H1 (cell line): ENCODE measurements around the gene CDV3. TPM values are rescaled to one million over a fixed set of nuclear protein-coding genes. Genes with fewer than 3 reads are reported as not detected.

ENCODE experiments used
- BRCA1 ChIP-seq: IDR thresholded peaks from 2 replicates; pipeline ENCODE4 v1.6.1; 2012; ENCODE audit warnings: low read depth, low read length, improper control_type of control experiment
- EGR1 ChIP-seq: IDR thresholded peaks from 2 replicates; pipeline ENCODE4 v1.6.1; 2011; ENCODE audit warnings: low read depth, low read length, borderline replicate concordance
- JUND ChIP-seq: IDR thresholded peaks from 2 replicates; pipeline ENCODE4 v1.6.1; 2011; ENCODE audit warnings: mild to moderate bottlenecking, improper control_type of control experiment, low read length
- KDM4A ChIP-seq: IDR thresholded peaks from one replicate; pipeline ENCODE4 v1.7.1; 2012; ENCODE audit warnings: low read depth, mild to moderate bottlenecking, moderate library complexity, low read length, inconsistent platforms; ENCODE audit not compliant: severe bottlenecking
- NANOG ChIP-seq: IDR thresholded peaks from 2 replicates; pipeline ENCODE4 v1.6.1; 2011; ENCODE audit warnings: low read length, low read depth, mild to moderate bottlenecking, inconsistent platforms; ENCODE audit not compliant: insufficient read depth, poor library complexity, severe bottlenecking
- RXRA ChIP-seq: IDR thresholded peaks from 2 replicates; pipeline ENCODE4 v1.6.1; 2011; ENCODE audit warnings: low read depth, mild to moderate bottlenecking, low read length, moderate library complexity; ENCODE audit not compliant: insufficient read depth
- SUZ12 ChIP-seq: fragments of 200-600 bp; sonication (generic); IDR thresholded peaks from 2 replicates; pipeline ENCODE4 v1.6.1; 2012; ENCODE audit warnings: mild to moderate bottlenecking, inconsistent platforms, low read length, moderate library complexity, mixed read lengths
- polyA plus RNA-seq, 7 experiments: library from polyadenylated mRNA; depleted of rRNA in 3 of 7; stranded (reverse) in 5 of 7; unstranded in 2 of 7; fragments of >200 nt in 5 of 7; fragments of 200-250 nt in 2 of 7; gene quantifications; 1 replicate in 5 of 7; 2 replicates in 1 of 7; 4 replicates in 1 of 7; pipeline versions ENCODE4 v1.2.1 to v1.2.3, GENCODE V29; 2011 to 2013; ENCODE audit warnings: missing spikeins in 2 of 7, mixed read lengths in 2 of 7
- total RNA-seq: library from RNA; stranded (reverse); fragmentation: NEBNext Ultra II Directional; extraction: Animal tissue kit (Norgen Biotek cat#: 25700); gene quantifications from 2 replicates; pipeline ENCODE4 v1.2.1, GENCODE V29; 2021
- TF ChIP-seq, protein P1 (sequence below): fragments of 300-600 bp; sonication (generic); IDR thresholded peaks from 2 replicates; pipeline ENCODE4 v1.7.1; 2012; ENCODE audit warnings: low read length, moderate library complexity, mild to moderate bottlenecking, inconsistent platforms; ENCODE audit not compliant: insufficient replicate concordance
- TF ChIP-seq, protein P2 (sequence below): IDR thresholded peaks from 2 replicates; pipeline ENCODE4 v1.6.1; 2012; ENCODE audit warnings: inconsistent platforms

CDV3 gene
- total and polyA plus RNA-seq, 2 of the 8 experiments (the other 6 are each of a cell fraction or from before 2014, with no cell fraction given) = 29.4 to 163 TPM

DNA sequence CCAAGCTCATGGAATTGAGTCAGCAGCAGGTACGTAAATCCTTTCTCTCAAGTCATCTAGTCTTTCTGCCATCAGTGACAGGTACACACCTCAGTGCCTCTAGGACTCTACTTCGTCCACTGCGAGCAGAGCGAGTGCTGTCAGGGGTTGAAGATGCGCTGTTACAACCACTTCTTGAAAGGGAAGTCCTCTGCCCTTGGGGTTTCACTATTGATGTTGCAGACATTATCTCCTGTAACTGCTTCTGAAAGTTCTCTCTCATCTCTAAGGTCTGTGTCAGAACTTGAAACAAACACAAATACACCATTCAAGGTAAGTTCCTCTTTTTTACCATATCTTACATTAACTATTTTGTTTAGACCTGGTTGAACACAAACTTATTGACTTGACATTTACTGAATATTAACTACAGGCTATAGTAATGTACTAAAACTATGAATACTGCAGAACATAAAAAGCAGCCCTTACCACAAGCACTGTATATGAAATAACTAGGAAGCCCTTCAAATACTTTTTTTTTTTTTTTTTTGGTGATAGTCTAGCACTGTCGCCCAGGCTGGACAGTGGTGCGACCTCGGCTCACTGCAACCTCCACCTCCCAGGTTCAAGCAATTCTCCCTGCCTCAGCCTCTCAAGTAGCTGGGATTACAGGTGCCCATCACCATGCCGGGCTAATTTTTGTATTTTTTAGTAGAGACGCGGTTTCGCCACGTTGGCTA lies 46.7 kb downstream of the CDV3 start (continued):
- TF ChIP-seq, protein P1, sequence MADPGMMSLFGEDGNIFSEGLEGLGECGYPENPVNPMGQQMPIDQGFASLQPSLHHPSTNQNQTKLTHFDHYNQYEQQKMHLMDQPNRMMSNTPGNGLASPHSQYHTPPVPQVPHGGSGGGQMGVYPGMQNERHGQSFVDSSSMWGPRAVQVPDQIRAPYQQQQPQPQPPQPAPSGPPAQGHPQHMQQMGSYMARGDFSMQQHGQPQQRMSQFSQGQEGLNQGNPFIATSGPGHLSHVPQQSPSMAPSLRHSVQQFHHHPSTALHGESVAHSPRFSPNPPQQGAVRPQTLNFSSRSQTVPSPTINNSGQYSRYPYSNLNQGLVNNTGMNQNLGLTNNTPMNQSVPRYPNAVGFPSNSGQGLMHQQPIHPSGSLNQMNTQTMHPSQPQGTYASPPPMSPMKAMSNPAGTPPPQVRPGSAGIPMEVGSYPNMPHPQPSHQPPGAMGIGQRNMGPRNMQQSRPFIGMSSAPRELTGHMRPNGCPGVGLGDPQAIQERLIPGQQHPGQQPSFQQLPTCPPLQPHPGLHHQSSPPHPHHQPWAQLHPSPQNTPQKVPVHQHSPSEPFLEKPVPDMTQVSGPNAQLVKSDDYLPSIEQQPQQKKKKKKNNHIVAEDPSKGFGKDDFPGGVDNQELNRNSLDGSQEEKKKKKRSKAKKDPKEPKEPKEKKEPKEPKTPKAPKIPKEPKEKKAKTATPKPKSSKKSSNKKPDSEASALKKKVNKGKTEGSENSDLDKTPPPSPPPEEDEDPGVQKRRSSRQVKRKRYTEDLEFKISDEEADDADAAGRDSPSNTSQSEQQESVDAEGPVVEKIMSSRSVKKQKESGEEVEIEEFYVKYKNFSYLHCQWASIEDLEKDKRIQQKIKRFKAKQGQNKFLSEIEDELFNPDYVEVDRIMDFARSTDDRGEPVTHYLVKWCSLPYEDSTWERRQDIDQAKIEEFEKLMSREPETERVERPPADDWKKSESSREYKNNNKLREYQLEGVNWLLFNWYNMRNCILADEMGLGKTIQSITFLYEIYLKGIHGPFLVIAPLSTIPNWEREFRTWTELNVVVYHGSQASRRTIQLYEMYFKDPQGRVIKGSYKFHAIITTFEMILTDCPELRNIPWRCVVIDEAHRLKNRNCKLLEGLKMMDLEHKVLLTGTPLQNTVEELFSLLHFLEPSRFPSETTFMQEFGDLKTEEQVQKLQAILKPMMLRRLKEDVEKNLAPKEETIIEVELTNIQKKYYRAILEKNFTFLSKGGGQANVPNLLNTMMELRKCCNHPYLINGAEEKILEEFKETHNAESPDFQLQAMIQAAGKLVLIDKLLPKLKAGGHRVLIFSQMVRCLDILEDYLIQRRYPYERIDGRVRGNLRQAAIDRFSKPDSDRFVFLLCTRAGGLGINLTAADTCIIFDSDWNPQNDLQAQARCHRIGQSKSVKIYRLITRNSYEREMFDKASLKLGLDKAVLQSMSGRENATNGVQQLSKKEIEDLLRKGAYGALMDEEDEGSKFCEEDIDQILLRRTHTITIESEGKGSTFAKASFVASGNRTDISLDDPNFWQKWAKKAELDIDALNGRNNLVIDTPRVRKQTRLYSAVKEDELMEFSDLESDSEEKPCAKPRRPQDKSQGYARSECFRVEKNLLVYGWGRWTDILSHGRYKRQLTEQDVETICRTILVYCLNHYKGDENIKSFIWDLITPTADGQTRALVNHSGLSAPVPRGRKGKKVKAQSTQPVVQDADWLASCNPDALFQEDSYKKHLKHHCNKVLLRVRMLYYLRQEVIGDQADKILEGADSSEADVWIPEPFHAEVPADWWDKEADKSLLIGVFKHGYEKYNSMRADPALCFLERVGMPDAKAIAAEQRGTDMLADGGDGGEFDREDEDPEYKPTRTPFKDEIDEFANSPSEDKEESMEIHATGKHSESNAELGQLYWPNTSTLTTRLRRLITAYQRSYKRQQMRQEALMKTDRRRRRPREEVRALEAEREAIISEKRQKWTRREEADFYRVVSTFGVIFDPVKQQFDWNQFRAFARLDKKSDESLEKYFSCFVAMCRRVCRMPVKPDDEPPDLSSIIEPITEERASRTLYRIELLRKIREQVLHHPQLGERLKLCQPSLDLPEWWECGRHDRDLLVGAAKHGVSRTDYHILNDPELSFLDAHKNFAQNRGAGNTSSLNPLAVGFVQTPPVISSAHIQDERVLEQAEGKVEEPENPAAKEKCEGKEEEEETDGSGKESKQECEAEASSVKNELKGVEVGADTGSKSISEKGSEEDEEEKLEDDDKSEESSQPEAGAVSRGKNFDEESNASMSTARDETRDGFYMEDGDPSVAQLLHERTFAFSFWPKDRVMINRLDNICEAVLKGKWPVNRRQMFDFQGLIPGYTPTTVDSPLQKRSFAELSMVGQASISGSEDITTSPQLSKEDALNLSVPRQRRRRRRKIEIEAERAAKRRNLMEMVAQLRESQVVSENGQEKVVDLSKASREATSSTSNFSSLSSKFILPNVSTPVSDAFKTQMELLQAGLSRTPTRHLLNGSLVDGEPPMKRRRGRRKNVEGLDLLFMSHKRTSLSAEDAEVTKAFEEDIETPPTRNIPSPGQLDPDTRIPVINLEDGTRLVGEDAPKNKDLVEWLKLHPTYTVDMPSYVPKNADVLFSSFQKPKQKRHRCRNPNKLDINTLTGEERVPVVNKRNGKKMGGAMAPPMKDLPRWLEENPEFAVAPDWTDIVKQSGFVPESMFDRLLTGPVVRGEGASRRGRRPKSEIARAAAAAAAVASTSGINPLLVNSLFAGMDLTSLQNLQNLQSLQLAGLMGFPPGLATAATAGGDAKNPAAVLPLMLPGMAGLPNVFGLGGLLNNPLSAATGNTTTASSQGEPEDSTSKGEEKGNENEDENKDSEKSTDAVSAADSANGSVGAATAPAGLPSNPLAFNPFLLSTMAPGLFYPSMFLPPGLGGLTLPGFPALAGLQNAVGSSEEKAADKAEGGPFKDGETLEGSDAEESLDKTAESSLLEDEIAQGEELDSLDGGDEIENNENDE = no peak
- no peak for TF ChIP-seq SUZ12
- no peak for TF ChIP-seq BRCA1
- no peak for TF ChIP-seq KDM4A
- no peak for TF ChIP-seq JUND
- TF ChIP-seq NANOG = no peak
- TF ChIP-seq, protein P2, sequence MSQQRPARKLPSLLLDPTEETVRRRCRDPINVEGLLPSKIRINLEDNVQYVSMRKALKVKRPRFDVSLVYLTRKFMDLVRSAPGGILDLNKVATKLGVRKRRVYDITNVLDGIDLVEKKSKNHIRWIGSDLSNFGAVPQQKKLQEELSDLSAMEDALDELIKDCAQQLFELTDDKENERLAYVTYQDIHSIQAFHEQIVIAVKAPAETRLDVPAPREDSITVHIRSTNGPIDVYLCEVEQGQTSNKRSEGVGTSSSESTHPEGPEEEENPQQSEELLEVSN = no peak
- TF ChIP-seq RXRA = no peak
- TF ChIP-seq EGR1 = no peak
